Epidermal melanocyte (primary cell): Measurements from ENCODE around the gene LTBR.
A peak's percentile ranks its signal among the peaks of the same experiment; 100 is the strongest.

Experiments used
- DNase-seq: peaks from one replicate; pipeline ENCODE4 v3.0.0; 2011; ENCODE audit warnings: low spot score; ENCODE audit not compliant: insufficient read length

The LTBR gene

DNA sequence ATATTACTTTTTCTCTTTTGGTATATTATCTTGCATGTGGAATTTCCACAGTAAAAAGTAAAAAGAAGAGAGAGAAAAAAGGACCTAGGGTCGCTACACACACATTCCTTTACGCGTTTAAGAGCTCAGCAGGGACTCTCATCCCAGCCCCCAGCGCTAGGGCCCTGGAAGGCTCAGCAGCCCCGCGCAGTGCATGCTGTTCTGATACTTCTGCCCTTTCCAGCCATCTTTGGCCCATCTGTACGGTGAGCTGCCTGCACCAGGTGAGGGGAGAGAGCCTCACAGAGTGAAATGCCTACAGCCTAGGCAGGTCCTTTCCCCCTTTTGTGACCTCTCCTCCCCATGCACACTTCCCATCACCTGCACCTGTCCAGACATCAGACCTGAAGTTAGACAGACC lies 1.6 kb upstream of the LTBR start:
- DNase-seq: no peak

GRCh38 chr12:6382982-6383381 lies 980 bp upstream of the LTBR start:
- DNase-seq: no peak

DNA sequence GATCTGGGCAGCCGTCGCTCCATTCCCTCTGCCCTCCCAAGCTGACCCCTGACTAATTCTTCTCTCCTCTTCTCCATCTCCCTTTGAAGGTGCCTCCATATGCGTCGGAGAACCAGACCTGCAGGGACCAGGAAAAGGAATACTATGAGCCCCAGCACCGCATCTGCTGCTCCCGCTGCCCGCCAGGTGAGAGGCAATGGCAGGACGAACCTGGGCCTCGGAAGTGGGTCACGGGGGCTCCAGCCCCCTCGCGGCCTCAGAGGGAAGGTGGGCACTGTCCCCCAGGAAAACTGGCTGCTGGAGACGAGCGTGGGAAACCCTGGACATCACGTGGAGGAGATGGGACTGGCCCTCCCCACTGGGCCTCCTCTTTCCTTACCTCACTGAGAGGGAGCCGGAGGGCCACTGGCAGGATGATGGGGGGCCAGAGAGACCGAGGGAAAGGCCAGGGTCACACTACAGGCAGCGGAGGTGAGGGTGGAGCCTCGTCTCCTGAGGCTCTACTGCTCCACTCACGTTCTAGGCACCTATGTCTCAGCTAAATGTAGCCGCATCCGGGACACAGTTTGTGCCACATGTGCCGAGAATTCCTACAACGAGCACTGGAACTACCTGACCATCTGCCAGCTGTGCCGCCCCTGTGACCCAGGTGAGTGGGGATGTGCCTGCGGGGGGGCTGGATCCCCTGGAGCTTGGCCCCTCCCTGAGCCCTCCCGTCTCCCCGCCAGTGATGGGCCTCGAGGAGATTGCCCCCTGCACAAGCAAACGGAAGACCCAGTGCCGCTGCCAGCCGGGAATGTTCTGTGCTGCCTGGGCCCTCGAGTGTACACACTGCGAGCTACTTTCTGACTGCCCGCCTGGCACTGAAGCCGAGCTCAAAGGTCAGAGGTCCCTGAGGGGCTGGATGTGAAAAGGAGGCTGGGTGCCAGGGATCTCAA lies 806 bp downstream of the LTBR start:
- no peak for DNase-seq

DNA sequence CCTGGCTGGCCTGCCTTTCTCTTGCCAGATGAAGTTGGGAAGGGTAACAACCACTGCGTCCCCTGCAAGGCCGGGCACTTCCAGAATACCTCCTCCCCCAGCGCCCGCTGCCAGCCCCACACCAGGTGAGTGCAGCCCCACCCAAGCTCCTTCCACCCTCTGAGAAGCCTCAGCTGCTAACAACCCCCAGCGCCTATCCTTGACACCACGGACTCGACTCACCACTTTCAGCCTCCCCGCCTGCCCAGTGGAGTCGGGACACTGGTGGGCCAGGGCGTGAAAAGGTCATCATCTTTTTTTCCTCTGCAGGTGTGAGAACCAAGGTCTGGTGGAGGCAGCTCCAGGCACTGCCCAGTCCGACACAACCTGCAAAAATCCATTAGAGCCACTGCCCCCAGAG lies 2.1 kb downstream of the LTBR start:
- DNase-seq: no peak

- DNase-seq: no peak
These were observed 2.5 kb downstream of the LTBR start for GRCh38 chr12:6386491-6386890.

DNA sequence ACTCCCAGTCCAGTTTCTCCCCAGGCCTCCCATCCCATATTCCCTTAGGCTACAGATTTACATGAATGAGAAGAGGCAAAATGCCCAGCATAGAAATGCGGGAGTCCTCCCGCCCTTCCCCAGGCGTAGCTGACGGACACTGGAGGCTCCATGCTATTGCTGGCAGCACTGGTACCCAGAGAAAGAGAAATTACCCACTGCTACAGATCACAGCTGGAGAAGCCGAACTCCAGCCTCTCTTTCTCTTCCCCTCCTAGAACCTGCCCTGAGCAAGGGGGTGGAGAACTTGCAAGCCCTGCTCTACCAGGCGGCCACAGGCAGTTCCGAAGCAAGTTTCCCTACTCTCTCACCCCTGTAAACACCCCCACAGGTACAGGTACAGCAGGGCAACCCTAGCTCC lies 3.6 kb downstream of the LTBR start:
- DNase-seq: no peak

- no peak for DNase-seq
These were observed 6.3 kb downstream of the LTBR start for GRCh38 chr12:6390084-6390799.

DNA sequence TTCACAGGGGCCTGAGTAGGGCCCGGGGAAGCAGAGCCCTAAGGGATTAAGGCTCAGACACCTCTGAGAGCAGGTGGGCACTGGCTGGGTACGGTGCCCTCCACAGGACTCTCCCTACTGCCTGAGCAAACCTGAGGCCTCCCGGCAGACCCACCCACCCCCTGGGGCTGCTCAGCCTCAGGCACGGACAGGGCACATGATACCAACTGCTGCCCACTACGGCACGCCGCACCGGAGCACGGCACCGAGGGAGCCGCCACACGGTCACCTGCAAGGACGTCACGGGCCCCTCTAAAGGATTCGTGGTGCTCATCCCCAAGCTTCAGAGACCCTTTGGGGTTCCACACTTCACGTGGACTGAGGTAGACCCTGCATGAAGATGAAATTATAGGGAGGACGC lies 7.1 kb downstream of the LTBR start:
- DNase-seq: no peak

DNA sequence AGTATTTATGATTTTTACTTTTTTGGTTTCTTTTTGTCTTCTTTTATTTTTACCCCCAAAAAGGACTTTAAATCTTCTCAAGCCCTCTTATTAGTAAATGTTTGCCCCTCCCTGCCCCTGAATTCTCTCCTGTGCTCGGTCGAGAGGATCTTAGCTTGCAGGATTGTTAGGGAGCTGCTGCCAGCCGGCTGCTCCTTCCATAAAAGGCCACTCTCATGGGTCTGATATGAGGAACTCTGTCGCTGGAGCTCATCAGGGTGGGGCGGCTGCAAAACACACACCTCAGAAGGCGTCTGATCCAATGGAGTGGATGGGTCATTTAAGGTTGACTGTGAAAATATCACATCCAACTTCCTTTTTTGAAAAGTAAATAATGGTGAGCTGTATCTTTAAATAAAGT lies 8.5 kb downstream of the LTBR start:
- no peak for DNase-seq

GRCh38 chr12:6393109-6393508 lies 9.1 kb downstream of the LTBR start:
- DNase-seq: no peak

DNA sequence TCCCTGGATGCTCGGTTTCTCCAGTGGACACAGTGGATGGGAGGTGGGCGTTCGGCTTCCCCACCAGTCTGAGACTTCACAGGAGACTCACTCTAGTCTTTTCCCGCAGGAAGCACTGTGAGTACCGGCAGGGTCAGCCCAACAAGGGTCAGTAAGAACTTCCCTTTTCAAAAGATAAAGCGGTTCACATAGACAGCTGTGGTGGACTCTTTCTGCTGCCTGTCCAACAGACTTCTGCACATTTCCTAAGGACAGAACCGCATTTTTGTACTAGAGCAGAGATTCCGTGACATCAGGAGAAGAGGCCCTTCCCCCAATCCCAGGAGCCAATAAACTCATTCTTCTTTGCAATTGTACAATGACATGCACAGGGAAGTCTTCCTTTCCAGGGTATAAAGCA lies 10.4 kb downstream of the LTBR start:
- DNase-seq: no peak

DNA sequence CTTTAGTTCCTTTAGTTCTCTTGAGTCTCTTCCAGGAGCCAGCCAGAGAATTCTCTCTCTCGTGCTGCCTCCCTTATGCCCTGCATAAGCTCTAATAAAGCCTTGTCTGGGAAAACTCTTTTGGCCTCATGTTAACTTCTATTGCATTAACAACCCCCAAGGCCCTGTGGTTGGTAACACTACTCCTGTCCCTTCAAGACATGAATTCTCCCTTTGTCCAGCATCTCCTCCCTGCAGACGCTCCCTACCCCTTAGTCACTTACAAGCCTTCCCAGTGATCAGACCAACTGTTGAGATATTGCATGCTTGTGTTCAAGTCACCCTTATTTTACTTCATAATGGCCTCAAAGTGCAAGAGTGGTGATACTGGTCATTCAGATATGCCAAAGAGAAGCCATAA lies 12.1 kb downstream of the LTBR start:
- DNase-seq: no peak

DNA sequence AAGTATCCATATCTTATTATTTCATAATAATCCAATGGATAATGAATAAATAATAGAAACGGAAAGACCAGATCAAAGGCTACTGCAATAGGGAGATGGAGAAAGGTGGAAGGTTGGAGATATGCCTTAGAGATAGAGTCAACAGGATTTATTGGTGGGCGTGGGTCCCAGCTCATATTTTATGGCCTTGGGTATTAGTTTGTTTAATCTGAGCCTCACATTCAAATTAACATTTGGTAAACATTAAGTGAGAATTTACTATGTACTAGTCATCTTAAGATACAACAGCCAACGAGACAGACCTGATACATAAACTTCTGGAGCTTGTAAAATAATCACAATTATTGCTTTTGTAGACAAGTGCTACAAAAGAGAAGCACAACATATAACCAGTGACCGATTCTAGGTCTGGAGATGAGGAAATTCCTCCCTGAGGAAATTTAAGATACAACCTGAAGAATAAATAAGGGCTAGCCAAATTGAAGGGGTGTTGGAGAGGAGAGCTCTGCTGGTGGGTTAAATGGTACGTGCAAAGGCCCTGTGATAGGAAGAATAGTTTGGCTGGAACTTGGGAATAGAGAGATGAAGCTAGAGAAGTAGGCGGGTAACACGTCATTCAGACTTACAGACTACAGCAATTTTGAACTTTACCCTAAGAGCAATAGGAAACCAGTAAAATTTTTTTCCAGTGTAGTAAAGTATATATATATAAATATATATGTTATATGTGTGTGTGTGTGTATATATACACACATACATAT lies 16.1 kb downstream of the LTBR start:
- no peak for DNase-seq

- no peak for DNase-seq
These were observed 20.4 kb downstream of the LTBR start for GRCh38 chr12:6404390-6404789.

DNA sequence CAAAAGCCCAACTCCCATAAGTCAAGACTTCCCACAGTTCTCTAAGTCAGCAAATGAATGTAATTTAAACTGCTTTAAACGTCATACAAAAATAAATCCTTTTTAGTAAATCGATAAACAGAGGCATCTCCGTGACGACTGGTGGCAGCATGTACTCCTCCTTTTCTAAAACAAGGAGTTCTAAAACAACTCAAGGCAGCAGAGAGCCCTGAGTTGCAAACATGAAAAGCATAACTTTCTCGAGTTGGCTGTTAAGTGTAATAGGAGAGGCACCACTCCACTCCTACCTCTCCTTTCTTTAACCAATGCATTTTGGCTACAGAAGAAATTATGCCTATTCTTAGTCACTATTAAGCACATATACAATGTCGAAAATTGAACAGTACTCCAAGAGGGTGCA lies 22.0 kb downstream of the LTBR start:
- DNase-seq: no peak

DNA sequence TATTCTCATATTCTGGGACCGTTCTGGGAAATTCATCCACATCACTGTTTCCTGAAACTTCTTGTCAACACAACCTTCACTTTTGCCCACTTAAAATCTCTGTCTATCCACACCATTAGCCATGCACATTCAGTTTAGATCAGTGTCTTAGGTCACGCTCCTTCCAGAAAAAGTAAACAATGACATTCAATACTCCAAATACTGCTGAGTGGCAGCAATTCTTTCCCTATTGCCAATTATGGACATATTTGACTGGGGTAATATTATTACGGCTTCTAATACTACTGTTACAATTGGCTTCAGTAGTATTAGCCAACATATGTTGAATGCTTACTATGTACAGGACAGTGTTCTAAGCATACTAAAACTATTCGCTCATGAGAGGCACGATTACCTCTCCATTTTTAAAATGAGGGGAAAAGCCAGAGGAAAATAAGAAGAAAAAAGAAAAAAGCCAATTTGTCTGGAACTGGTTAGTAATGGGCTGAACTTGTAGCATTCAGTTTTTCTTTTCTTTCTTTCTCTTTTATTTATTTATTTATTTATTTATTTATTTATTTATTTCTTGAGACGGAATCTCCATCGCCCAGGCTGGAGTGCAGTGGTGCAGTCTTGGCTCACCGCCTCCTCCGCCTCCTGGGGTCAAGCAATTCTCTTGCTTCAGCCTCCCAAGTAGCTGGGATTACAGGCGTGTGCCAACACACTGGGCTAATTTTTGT lies 23.4 kb downstream of the LTBR start:
- DNase-seq: no peak

DNA sequence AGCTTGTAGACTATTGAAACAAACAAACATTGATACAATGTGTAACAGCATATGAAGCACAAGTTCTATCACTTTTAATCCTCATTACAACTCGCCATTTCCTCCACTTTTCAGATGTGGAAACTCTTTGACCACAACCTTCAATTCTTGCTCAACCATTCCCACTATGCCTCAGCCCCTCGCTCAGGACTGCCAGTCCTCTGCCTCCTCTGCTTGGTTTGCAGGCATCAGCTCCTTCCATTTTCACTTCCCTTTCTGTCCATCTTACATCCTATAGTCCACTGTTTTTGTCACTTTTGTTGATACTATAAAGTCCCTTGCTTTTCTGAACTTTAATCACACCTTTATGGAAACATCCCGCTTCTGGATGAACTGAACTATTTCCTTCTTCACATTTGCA lies 32.6 kb downstream of the LTBR start:
- no peak for DNase-seq

GRCh38 chr12:6418796-6419195 lies 34.8 kb downstream of the LTBR start:
- DNase-seq: no peak

DNA sequence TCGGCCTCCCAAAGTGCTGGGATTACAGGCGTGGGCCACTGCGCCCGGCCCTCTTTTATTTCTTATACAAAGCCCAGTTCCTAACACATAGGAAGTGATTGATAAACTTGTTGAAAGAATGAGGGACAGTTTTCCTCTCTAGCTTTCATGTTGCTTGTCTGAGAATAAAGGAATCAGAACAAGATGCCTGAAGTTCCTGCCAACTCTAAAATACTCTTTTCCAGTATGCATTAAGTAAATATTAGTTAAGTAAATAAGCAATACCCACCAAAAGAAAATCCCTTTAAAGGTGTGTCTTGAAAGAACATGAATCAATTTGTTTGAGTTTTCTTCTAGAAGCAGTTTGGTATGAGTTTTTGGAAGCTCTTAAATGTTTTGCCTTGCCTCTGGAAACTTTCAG lies 36.4 kb downstream of the LTBR start:
- DNase-seq: no peak

DNA sequence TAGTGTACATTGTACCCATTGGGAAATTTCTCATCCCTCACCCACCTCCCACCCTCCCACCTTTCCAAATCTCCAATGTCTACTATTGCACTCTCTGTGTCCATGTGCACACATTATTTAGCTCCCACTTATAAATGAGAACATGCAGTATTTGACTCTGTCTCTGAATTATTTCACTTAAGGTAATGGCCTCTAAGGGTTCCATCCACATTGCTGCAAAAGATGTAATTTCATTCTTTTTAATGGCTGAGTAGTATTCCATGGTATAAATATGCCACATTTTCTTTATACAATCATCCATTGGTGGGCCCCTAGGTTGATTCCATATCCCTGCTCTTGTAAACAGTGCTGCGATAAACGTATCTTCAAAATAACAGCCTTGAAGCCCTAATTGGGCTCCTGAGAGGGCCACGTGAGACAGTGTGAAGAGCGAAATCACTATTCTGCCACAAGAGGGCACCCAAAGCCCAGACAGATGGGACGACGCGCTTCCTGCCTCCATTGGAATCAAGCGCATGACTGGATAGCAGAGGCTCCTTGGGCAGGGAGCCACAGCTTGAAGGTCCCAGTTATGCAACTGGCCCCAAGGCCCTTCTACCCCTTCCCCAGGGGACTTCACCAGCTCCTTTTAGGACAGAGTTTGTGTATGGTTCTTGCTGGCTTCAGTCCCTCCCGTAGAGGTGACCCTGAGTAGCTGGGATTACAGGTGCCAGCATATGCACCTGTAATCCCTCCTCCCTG lies 39.5 kb downstream of the LTBR start:
- peak; percentile 85 for DNase-seq

GRCh38 chr12:6424008-6424347 lies 40.0 kb downstream of the LTBR start:
- no peak for DNase-seq
